SIG-M5 treated with dmso at 0.1 percent for 504 hours (cell line): Measurements from ENCODE around the gene UROD.
A peak's percentile ranks its signal among the peaks of the same experiment; 100 is the strongest.

Experiments
- DNase-seq: peaks from one replicate; lab custom pipeline; 2025; ENCODE audit not compliant: unreplicated experiment; lab: John Stamatoyannopoulos, UW

The UROD gene

DNA sequence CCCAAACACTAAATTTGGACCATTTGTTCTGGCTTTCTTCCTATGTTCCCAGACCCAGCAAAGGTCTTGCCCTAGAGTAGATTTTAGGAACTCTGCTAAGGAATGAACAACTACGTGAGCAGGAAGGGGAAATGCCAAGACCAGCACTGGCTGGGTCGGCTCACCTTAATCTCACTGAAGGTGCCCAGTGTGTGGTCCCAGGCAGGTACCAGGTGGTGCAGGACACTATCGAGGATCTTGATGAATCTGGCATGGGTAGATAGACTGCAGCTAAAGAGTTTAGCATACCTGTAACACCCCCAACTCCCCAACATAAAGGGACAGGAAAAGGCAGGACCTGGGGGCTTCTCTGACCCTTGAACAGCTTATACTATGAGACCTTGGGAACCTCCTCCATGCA lies 4.0 kb upstream of the UROD start:
- no peak for DNase-seq

- no peak for DNase-seq
These were observed 3.5 kb upstream of the UROD start for GRCh38 chr1:45008516-45008915.

DNA sequence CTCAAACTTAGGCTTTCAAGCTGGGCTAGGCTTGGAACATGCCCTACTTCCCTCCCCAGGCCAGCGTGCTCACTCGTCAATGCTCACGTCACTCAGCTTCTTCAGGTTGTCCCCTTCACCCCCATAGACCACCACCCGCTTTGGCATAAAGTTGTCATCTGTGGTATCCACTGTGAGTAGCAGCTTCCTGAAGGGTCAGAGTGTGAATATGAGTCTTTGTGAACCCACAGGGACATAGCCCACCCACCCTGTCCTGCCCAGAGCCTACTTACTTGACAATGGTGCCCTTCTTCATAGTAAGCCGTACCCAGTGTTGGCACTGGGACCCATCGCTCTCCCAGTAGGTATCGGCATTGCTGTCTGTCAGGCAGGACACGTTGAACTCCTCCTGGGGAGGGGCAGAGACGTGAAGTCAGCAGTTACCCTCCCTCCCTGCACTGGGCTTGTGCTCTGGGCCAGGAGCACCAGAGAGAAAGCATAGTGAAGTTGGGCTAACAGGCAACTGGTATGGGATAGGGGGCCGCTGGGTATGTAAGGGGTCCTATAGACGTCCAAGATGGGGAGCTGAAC lies 2.7 kb upstream of the UROD start:
- DNase-seq = no peak

GRCh38 chr1:45009956-45010854 lies 1.8 kb upstream of the UROD start:
- DNase-seq = no peak

GRCh38 chr1:45010855-45011811 lies 921 bp upstream of the UROD start, which contains the start of gene HECTD3:
Gene HECTD3 (minus strand): TSS chr1:45011324. CDS start chr1:45011257, 67 bp downstream.
- peak; percentile 80 for DNase-seq

DNA sequence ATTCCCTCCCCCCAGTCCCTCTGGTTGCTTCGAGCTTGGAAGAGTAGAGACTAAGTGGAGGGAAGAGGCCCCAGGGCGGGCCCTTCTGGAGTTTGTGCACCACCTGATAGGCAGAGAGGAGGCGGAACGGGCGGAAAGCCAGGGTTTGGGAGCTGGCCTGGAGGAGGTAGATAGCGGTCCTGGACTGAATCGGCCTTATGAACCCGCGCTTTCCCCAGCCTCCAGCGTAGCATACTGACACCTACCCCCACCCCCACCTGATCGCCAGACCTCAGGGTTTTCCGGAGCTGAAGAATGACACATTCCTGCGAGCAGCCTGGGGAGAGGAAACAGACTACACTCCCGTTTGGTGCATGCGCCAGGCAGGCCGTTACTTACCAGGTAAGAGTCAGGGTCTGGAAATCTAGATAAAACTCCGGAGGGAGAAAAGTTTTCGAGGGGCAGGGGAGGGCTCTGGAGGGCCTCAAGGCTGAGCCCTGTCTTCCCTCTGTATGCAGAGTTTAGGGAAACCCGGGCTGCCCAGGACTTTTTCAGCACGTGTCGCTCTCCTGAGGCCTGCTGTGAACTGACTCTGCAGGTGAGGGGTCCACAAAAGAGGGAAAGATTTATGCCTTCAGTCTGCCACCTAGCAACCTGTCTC lies 705 bp downstream of the UROD start:
- DNase-seq = peak; percentile 39

DNA sequence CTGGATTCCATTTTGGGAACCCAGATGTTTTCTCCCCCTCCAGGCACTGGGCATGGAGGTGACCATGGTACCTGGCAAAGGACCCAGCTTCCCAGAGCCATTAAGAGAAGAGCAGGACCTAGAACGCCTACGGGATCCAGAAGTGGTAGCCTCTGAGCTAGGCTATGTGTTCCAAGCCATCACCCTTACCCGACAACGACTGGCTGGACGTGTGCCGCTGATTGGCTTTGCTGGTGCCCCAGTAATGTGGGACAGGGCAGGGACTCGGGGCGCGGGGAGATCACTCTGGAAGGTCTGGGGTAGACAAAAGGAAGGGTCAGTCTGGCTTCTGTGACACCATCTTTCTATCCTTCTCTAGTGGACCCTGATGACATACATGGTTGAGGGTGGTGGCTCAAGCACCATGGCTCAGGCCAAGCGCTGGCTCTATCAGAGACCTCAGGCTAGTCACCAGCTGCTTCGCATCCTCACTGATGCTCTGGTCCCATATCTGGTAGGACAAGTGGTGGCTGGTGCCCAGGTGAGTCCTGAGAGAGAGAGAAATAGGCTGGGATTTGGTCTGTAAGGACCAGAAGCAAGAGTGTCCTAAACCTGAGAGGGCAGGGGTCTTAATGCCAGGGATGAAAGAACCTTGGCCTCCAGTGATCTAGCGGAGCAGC lies 1.6 kb downstream of the UROD start:
- DNase-seq = no peak

GRCh38 chr1:45014321-45015028 lies 2.4 kb downstream of the UROD start:
- DNase-seq = peak; percentile 77

DNA sequence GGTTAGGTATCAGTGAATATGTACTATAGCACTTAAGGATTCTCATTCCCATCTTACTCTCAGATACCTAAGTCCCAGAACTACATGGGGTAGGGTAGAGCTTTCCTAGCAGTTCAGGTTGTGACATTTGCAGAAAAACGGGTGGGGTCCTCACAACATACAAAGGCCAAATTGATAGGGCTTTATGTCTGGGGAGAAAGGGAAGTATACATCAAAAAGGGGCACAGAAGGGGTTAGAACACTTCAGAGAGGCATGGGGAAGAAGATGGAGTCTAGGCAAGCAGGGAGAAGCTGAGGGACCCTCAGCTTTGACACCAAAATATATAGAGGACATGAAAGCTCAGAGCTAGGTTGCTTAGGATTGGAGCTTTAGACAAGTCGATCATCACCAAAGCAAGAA lies 3.6 kb downstream of the UROD start:
- DNase-seq = no peak

- DNase-seq = no peak
These were observed 4.1 kb downstream of the UROD start for GRCh38 chr1:45016090-45016697.

DNA sequence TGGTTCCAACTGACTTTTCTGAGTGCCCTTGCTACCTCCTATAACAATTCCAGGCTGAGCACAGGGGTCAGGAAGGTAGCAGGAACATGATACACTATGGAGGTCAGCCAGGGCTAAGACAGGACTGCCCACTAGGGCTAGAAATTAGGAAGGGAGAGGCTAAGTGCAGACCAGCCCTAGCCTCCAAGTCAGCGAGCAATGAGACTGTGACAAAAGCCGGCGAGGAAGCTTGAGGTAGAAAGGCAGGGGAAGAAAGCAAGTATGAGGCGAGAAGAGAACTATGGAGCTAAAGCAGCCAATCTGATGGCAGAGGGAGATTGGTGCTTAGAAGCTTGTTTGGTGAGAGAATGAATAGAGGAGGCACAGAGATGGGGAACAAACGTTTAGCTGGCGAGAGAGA lies 4.7 kb downstream of the UROD start:
- DNase-seq = no peak

GRCh38 chr1:45018599-45019230 lies 6.7 kb downstream of the UROD start:
- peak; percentile 12 for DNase-seq

DNA sequence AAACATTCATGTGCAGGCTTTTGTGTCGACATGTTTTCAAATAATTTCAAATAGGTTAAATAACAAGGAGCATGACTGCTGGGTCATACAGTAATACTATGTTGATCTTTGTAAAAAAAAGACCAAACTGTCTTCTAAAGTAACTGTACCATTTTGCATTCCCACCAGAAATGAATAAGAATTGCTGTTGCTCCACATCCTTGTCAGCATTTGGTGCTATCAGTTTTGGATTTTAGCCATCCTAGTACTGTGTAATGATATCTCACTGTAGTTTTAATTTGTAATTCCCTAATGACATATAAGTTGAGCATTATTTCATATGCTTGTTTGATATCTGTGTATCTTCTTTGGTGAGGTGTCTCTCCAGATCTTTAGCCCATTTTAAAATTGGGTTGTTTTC lies 11.6 kb downstream of the UROD start:
- no peak for DNase-seq

DNA sequence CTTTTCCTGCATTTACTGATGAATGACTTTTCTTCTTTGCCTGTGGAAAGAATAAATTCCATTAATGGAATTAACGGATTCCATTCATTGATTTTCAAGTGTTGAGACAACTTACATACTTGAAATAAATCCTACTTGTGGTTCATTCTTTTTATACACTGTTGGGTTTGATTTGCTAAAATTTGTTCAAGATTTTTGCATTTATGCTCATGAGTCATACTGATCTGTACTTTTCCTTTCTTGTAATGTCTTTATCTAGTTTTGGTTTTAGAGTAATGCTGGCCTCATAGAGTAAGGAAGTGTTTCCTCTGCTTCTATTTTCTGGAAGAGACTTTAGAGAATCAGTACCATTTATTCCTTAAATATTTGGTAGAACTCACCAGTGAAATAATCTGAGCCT lies 14.4 kb downstream of the UROD start:
- no peak for DNase-seq

- DNase-seq = no peak
These were observed 20.8 kb downstream of the UROD start for GRCh38 chr1:45032837-45033236.

DNA sequence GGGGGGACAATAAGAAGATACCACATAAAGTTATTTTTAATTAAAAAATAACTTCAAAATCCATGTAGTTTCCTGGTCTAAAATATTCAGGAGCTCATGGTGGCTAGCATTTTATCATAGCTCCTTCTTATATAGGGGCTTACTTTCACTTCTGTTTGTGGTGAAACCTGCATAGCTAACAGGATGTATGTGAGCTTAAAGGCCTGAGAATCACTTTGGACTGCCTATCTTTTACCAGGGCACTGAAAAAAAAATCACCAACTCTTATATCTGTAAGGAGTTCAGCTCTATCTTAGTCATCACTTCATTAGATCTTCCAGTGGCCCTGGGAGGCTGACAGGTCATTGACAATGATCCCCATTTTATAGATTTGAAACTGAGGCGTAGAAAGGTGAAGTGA lies 21.3 kb downstream of the UROD start:
- DNase-seq = peak; percentile 22

DNA sequence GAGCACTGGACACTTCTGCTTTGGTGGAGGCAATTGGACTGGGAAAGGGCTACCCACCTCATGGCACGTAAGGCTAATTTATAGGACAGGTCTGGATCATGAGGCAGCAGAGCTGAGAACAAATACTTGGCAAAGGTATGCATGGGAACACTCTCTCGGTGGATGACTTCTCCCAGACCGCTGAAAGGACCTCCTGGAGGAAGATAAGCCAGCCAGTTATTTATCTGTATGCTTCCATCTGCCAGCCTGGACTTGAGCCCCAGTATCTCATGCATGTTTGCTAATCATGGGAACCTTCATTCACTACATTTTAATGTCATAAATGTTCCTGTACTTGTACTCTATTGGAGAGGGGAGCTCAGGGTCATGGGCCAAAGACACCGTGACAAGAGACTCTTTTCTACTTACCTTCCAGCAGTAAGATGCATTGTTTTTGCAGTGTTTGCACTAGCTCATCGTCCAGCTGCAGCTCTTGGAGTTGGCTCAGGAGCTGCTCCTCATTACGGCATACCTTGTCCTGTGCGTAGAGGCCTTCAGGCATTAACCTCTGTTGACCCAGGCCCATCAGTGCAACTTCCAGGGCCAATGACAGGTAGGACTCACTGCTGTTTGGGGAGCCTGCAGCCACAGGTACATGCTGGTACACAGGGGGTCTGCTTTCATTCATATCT lies 23.7 kb downstream of the UROD start:
- no peak for DNase-seq

- DNase-seq = no peak
These were observed 25.4 kb downstream of the UROD start for GRCh38 chr1:45037456-45037855.
